ENCODE data around the gene CRABP2.

DNA sequence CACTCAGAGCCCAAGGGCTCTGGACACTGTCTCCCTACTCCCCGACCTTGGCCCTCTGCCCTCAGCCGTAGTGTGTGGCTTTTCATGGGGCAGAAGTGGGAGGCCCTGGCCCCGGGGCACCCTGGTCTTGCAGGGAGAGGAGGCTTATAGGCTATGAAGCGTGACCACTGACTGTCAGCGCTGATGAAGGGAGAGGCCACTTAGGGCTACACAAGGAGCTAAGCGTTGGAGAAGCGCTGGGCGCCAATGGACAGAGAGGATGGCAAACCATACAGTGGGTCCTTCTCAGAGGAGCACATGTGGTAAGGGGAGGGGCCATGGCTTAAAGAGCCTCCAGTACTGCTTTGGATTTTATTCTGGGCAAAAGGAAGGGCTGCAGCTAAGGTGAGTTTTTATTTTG, 7.9 kb downstream of the CRABP2 start:
- TF ChIP-seq, protein P1, sequence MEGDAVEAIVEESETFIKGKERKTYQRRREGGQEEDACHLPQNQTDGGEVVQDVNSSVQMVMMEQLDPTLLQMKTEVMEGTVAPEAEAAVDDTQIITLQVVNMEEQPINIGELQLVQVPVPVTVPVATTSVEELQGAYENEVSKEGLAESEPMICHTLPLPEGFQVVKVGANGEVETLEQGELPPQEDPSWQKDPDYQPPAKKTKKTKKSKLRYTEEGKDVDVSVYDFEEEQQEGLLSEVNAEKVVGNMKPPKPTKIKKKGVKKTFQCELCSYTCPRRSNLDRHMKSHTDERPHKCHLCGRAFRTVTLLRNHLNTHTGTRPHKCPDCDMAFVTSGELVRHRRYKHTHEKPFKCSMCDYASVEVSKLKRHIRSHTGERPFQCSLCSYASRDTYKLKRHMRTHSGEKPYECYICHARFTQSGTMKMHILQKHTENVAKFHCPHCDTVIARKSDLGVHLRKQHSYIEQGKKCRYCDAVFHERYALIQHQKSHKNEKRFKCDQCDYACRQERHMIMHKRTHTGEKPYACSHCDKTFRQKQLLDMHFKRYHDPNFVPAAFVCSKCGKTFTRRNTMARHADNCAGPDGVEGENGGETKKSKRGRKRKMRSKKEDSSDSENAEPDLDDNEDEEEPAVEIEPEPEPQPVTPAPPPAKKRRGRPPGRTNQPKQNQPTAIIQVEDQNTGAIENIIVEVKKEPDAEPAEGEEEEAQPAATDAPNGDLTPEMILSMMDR (IDR thresholded peaks at IDR 0.05; ENCODE audit: low read length): no peak
- TF ChIP-seq EZH2 (IDR thresholded peaks at IDR 0.05; ENCODE audit: borderline replicate concordance, low read length): no peak
